ENCODE measurements around the gene B3GNT8.
"Not testable (repeated sequence)": the region's sequence is repeated elsewhere in the genome, so short reads cannot be mapped to it uniquely, and the experiment has no call there.

The B3GNT8 gene

GRCh38 chr19:41436674-41436951 lies 9.4 kb upstream of the B3GNT8 start:
- DNase-seq (ENCODE audit: low read depth), result no peak

GRCh38 chr19:41435936-41436673 lies 8.9 kb upstream of the B3GNT8 start:
- no peak for DNase-seq (ENCODE audit: low read depth)

- not testable (repeated sequence) for DNase-seq (ENCODE audit: low read depth)
Observed at GRCh38 chr19:41435376-41435775, 8.2 kb upstream of the B3GNT8 start.

- no peak for DNase-seq (ENCODE audit: low read depth)
Observed at GRCh38 chr19:41434450-41434849, 7.3 kb upstream of the B3GNT8 start.

GRCh38 chr19:41433171-41433570 lies 6.0 kb upstream of the B3GNT8 start:
- DNase-seq (ENCODE audit: low read depth), result no peak

GRCh38 chr19:41431426-41432386 lies 4.5 kb upstream of the B3GNT8 start:
- DNase-seq (ENCODE audit: low read depth), result peak; percentile 43

- DNase-seq (ENCODE audit: low read depth), result peak; percentile 15
Observed at GRCh38 chr19:41430922-41431321, 3.7 kb upstream of the B3GNT8 start.

- DNase-seq (ENCODE audit: low read depth), result no peak
Observed at GRCh38 chr19:41428481-41428859, 1.3 kb upstream of the B3GNT8 start.

GRCh38 chr19:41427647-41428480 lies 690 bp upstream of the B3GNT8 start:
- peak; percentile 33 for DNase-seq (ENCODE audit: low read depth)

- DNase-seq (ENCODE audit: low read depth), result no peak
Observed at GRCh38 chr19:41426116-41426841, 895 bp downstream of the B3GNT8 start.

GRCh38 chr19:41425174-41426115 lies 1.7 kb downstream of the B3GNT8 start:
- DNase-seq (ENCODE audit: low read depth), result no peak

- DNase-seq (ENCODE audit: low read depth), result no peak
Observed at GRCh38 chr19:41424335-41425173, 2.6 kb downstream of the B3GNT8 start.

- DNase-seq (ENCODE audit: low read depth), result no peak
Observed at GRCh38 chr19:41422955-41423354, 4.2 kb downstream of the B3GNT8 start.

- no peak for DNase-seq (ENCODE audit: low read depth)
Observed at GRCh38 chr19:41422456-41422855, 4.7 kb downstream of the B3GNT8 start.

GRCh38 chr19:41421973-41422372 lies 5.2 kb downstream of the B3GNT8 start:
- DNase-seq (ENCODE audit: low read depth), result no peak

GRCh38 chr19:41421314-41421713 lies 5.9 kb downstream of the B3GNT8 start:
- DNase-seq (ENCODE audit: low read depth), result no peak

GRCh38 chr19:41420101-41420880 lies 6.9 kb downstream of the B3GNT8 start:
- DNase-seq (ENCODE audit: low read depth), result no peak

GRCh38 chr19:41416194-41416674 lies 10.9 kb downstream of the B3GNT8 start:
- DNase-seq (ENCODE audit: low read depth), result no peak

GRCh38 chr19:41415154-41415571 lies 12.0 kb downstream of the B3GNT8 start:
- DNase-seq (ENCODE audit: low read depth), result no peak
